ENCODE results near the gene SLC1A2.

DNA sequence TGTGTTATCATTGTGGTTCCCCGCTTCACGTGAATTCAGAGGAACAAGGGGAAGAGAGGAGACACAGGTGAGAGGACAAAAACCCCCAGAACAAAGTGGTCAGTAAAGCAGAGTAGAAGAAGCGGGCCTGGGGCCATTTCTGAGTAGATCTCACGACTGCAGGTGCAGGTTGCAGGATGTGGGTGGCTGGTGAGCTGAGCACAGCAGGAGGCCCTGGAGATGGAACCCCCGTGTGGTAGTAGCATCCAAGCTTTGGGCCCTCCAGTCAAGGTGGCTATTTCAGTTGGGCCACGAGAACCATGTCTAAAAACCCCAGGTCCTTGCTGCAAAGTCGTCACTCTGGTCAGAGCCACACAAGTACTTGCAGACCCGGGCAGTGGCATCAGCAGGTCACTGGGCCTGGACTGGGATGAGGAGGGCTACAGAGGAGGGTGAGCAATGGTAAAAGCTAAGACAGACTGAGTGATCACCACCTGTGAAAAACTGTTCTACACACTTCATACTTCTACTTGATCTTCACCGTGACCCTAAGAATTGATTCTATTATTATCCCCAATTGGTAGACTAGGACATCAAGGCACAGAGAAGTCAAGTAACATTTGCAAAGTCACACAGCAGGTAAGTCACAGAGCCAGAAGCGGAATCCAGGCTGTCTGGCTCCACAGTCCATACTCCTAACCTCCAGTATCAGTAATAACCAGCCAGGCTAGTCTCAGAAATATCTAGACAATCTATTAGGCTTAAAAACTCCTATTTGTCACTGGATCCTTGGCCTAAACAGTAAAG is 43.8 kb downstream of the SLC1A2 start:
- TF ChIP-seq, protein P1, sequence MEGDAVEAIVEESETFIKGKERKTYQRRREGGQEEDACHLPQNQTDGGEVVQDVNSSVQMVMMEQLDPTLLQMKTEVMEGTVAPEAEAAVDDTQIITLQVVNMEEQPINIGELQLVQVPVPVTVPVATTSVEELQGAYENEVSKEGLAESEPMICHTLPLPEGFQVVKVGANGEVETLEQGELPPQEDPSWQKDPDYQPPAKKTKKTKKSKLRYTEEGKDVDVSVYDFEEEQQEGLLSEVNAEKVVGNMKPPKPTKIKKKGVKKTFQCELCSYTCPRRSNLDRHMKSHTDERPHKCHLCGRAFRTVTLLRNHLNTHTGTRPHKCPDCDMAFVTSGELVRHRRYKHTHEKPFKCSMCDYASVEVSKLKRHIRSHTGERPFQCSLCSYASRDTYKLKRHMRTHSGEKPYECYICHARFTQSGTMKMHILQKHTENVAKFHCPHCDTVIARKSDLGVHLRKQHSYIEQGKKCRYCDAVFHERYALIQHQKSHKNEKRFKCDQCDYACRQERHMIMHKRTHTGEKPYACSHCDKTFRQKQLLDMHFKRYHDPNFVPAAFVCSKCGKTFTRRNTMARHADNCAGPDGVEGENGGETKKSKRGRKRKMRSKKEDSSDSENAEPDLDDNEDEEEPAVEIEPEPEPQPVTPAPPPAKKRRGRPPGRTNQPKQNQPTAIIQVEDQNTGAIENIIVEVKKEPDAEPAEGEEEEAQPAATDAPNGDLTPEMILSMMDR (IDR thresholded peaks at IDR 0.05; ENCODE audit: insufficient read depth, low read depth, low read length), result no peak
- no peak for TF ChIP-seq EZH2 (IDR thresholded peaks at IDR 0.05; ENCODE audit: insufficient read depth, low read length)
